ENCODE data around the gene MAP1LC3B2. TPM values are rescaled to one million over a fixed set of nuclear protein-coding genes. Genes with fewer than 3 reads are reported as not detected.

MAP1LC3B2 gene
- total RNA-seq, 2 experiments from 2014 or later: not detected

- CTCF ChIA-PET (ENCODE audit: unreplicated experiment): no interaction called here
Observed at GRCh38 chr12:116577154-116577561, 18.0 kb downstream of the MAP1LC3B2 start.

GRCh38 chr12:116578051-116578450 lies 18.9 kb downstream of the MAP1LC3B2 start:
- no peak for DNase-seq (ENCODE audit: low spot score)
- H3K4me1 ChIP-seq (ENCODE audit: insufficient read depth, low read length, poor library complexity, severe bottlenecking): no peaks in the 10 kb centered on the region
- CTCF ChIA-PET (ENCODE audit: unreplicated experiment): no interaction called here

More at GRCh38 chr12:116577154-116577561, 18.0 kb downstream of the MAP1LC3B2 start:
- Histone ChIP-seq H3K4me3 (ENCODE audit: low read depth, low read length, poor library complexity, severe bottlenecking) (no peak overlapping the region), H2AFZ (ENCODE audit: low read length) (no peak overlapping the region), H3K27ac (ENCODE audit: low read depth, low read length, poor library complexity, severe bottlenecking) (no peak overlapping the region), H3K79me2 (ENCODE audit: insufficient read depth, low read depth, low read length) (no peaks in the 10 kb centered on the region), H3K36me3 (ENCODE audit: insufficient read depth, low read length) (no peaks in the 10 kb centered on the region), H3K9me2 (ENCODE audit: insufficient read depth, low read length) (no peaks in the 10 kb centered on the region), H3K9me3 (ENCODE audit: low read length) (0 out of 2 replicates have a peak, but pooled peaks cover 3% of the 10 kb centered on the region), H4K20me1 (ENCODE audit: insufficient read depth, low read length) (no peaks in the 10 kb centered on the region), H3K4me1 (ENCODE audit: insufficient read depth, low read length, poor library complexity, severe bottlenecking) (no peaks in the 10 kb centered on the region), H3K4me2 (ENCODE audit: low read length) (no peak overlapping the region)
- POLR2A ChIA-PET: interaction anchor here (0.6 to 1.2 kb wide), 4 partner anchors 9 to 1394 kb away, joined by 3 read pairs; no protein-coding TSS in a partner anchor
- intact Hi-C loops (cut with micrococcal nuclease; ENCODE audit: unreplicated experiment): no loop called here
- no peak for DNase-seq (ENCODE audit: low spot score)
- BruUV-seq (replicated peaks): no TSS peak
- TF ChIP-seq CTCF (conservative IDR thresholded peaks at IDR 0.05; ENCODE audit: low read length): no peak

GRCh38 chr12:116582610-116583009 lies 23.4 kb downstream of the MAP1LC3B2 start:
- POLR2A ChIA-PET: interaction anchor here (0.6 to 0.7 kb wide), 2 partner anchors 9 to 224 kb away, joined by 3 to 4 read pairs; no protein-coding TSS in a partner anchor
- Histone ChIP-seq H2AFZ (ENCODE audit: low read length) (no peak overlapping the region), H4K20me1 (ENCODE audit: insufficient read depth, low read length) (no peaks in the 10 kb centered on the region), H3K4me1 (ENCODE audit: insufficient read depth, low read length, poor library complexity, severe bottlenecking) (no peaks in the 10 kb centered on the region), H3K9me3 (ENCODE audit: low read length) (no peaks in the 10 kb centered on the region), H3K36me3 (ENCODE audit: insufficient read depth, low read length) (no peaks in the 10 kb centered on the region), H3K79me2 (ENCODE audit: insufficient read depth, low read depth, low read length) (no peaks in the 10 kb centered on the region), H3K9me2 (ENCODE audit: insufficient read depth, low read length) (no peaks in the 10 kb centered on the region), H3K27ac (ENCODE audit: low read depth, low read length, poor library complexity, severe bottlenecking) (no peak overlapping the region), H3K4me2 (ENCODE audit: low read length) (no peak overlapping the region), H3K4me3 (ENCODE audit: low read depth, low read length, poor library complexity, severe bottlenecking) (no peak overlapping the region)
- no peak for DNase-seq (ENCODE audit: low spot score)
- TF ChIP-seq CTCF (conservative IDR thresholded peaks at IDR 0.05; ENCODE audit: low read length): no peak
- no peak for TF ChIP-seq EZH2phosphoT487 (IDR thresholded peaks at IDR 0.05; ENCODE audit: borderline replicate concordance, low read depth, low read length)
- intact Hi-C loops (cut with micrococcal nuclease; ENCODE audit: unreplicated experiment): no loop called here
- CTCF ChIA-PET (ENCODE audit: unreplicated experiment): no interaction called here
- BruUV-seq (replicated peaks): no TSS peak

More at GRCh38 chr12:116578051-116578450, 18.9 kb downstream of the MAP1LC3B2 start:
- Histone ChIP-seq H3K79me2 (ENCODE audit: insufficient read depth, low read depth, low read length) (no peaks in the 10 kb centered on the region), H3K4me3 (ENCODE audit: low read depth, low read length, poor library complexity, severe bottlenecking) (no peak overlapping the region), H3K9me2 (ENCODE audit: insufficient read depth, low read length) (no peaks in the 10 kb centered on the region), H3K9me3 (ENCODE audit: low read length) (0 out of 2 replicates have a peak, but pooled peaks cover 3% of the 10 kb centered on the region), H4K20me1 (ENCODE audit: insufficient read depth, low read length) (no peaks in the 10 kb centered on the region), H2AFZ (ENCODE audit: low read length) (no peak overlapping the region), H3K36me3 (ENCODE audit: insufficient read depth, low read length) (no peaks in the 10 kb centered on the region), H3K27ac (ENCODE audit: low read depth, low read length, poor library complexity, severe bottlenecking) (no peak overlapping the region), H3K4me2 (ENCODE audit: low read length) (no peak overlapping the region)
- intact Hi-C loops (cut with micrococcal nuclease; ENCODE audit: unreplicated experiment): no loop called here
- POLR2A ChIA-PET: interaction anchor here (0.6 to 0.8 kb wide), 2 partner anchors 124 to 411 kb away, joined by 3 to 5 read pairs; no protein-coding TSS in a partner anchor
- TF ChIP-seq EZH2phosphoT487 (IDR thresholded peaks at IDR 0.05; ENCODE audit: borderline replicate concordance, low read depth, low read length) (no peak), CTCF (conservative IDR thresholded peaks at IDR 0.05; ENCODE audit: low read length) (no peak)
- BruUV-seq (replicated peaks): no TSS peak
